ENCODE data around the gene AK4.
"Not testable (repeated sequence)": the region's sequence is repeated elsewhere in the genome, so short reads cannot be mapped to it uniquely, and the experiment has no call there.

Gene AK4

GRCh38 chr1:65221638-65222339 lies 73.8 kb downstream of the AK4 start:
- DNase-seq: no peak

DNA sequence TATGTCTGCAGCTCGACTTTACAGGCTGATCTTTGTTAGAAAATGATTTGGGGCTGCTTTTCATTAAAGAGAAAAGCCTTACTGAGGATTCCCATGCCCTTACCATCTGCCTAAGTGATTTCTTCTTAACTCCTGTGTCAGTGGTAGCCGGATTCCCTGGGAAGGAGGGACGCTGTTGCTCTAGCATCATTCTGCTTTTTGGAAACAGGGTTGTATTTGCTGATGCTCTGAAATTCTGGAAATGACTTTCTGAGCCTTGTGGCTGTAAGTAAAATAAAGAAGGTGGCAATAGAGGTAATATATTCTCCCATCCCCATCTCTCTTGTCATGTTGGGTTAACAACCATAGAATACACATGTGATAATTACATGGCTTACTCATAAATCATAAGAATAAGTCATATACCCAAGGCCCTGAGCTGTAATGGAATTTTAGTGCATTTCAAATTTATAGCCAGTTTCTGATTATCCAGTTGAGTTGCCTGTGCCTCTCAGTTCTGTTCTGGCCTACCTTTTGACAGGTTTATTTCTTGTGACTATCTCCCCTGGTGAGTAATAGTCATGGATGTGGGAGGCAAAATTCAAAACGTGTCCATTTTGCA lies 74.4 kb downstream of the AK4 start:
- DNase-seq: no peak

DNA sequence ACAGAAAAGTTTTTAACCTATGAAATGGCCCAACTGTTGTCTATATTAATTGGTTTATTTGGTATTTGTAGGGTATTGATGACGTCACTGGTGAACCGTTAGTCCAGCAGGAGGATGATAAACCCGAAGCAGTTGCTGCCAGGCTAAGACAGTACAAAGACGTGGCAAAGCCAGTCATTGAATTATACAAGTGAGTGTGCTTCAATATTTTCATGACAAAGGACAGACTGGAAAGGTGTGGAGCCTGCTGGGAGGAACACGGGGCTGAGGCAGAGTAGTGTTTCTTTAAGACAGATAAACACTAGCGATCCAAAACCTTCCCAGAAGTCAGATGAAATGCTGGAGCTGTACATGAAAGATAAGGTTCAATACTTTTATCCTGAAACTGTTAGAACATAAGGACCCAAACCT lies 76.7 kb downstream of the AK4 start:
- DNase-seq: no peak

- no peak for DNase-seq
Observed at GRCh38 chr1:65225179-65225578, 77.2 kb downstream of the AK4 start.

- DNase-seq: no peak
Observed at GRCh38 chr1:65229201-65229600, 81.2 kb downstream of the AK4 start.

GRCh38 chr1:65229754-65230339 lies 81.8 kb downstream of the AK4 start:
- DNase-seq: no peak

- no peak for DNase-seq
Observed at GRCh38 chr1:65230731-65231481, 82.9 kb downstream of the AK4 start.

DNA sequence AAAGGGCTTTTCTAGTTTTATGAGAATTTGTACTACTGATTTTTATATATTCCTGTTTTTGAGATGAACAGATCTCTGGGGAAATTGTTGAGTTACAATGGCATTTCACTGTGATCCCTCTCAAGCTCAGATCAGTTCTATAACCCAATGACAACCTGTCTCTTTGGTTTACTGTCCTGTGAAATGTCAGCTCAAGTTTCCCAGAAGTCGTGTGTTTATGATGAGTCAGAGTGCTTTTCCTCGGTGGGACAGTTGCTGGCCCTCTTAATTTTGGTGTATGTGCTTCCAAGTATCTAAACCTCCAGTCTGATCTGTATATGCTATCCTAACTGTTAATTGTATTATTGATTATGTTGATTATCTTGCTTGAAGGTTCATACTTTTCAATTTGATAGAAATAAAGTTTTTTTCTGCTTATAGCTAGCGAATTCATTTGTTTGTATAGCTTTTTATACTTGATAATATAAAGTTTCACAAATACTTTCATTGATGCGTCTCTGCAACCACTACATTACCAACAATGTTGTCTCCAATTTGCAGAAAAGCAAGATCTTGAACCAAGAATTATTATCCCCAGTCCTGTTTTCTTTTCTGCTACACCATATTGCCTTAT lies 83.8 kb downstream of the AK4 start:
- no peak for DNase-seq

DNA sequence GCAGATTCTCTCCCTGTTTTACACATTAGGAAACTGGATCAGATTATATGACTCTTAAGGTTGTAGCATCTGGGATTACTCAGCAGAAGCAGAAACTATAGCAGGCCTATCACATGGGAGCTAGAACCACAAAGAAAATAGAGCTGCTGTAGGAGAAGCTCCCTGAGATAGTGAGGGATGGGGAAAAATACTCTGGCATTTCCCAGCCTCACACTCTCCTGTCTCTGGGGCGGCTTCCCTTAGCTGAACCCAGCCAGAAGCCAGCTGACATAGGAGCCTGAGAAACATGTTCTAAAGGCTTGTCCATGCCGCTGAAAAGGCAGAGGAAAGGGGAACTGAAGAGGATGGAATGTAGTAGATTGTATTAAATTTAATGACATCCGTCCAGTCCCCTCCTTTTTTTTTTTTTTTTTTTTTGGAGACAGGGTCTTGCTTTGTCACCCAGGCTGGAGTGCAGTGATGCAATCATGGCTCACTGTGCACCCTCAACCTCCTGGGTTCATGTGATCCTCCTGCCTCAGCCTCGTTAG lies 84.5 kb downstream of the AK4 start:
- DNase-seq: no peak

DNA sequence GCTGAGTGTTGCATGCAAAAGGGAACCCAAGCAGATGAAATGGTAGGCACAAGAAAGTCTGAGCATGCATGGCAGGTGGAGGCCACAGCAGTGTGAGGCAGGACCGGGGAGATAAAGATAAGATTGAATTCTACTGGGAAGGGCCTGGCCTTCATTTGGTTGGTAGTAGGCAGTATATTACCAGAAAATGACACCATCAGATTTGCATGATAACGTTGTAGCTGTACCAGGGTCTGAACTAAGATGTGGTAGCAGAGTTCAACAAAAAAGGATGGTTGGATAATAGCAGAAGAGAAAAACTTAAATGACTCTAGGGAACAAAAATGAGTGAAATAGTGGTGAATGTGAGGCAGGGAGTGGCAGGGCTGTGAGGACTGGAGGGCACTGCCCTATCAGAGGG lies 85.8 kb downstream of the AK4 start:
- DNase-seq: no peak

- peak; percentile 28 for DNase-seq
Observed at GRCh38 chr1:65235867-65236805, 88.1 kb downstream of the AK4 start.

DNA sequence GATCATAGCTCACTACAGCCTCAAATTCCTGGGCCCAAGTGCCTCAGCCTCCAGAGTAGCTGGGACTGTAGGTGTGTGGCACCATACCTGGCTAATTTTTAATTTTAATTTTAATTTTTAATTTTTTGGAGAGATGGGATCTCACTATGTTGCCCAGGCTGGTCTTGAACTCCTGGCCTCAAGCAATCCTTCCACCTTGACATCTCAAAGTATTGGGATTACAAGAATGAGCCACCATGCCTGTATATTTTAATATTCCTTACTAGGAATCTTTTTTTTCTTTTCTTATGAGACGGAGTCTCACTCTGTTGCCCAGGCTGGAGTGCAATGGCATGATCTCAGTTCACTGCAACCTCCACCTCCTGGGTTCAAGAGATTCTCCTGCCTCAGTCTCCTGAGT lies 89.1 kb downstream of the AK4 start:
- DNase-seq: not testable (repeated sequence)

DNA sequence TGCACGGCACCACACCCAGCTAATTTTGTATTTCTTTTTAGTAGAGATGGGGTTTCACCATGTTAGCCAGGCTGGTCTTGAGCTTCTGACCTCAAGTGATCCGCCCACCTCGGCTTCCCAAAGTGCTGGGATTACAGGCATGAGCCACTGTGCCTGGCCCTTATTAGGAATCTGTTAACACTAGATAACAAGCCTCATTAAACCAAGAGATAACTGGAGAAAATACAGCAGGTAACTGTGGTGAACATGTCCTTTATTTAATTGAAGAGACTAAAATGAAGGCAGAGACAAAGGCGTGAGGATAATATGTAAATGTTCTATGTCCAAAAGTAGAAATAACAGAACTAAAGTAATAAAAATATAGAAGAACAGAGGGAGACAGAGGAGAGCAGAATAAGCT lies 89.5 kb downstream of the AK4 start:
- no peak for DNase-seq

GRCh38 chr1:65238010-65238409 lies 90.0 kb downstream of the AK4 start:
- DNase-seq: no peak

GRCh38 chr1:65243491-65243890 lies 95.5 kb downstream of the AK4 start:
- DNase-seq: no peak

- DNase-seq: no peak
Observed at GRCh38 chr1:65245295-65245694, 97.3 kb downstream of the AK4 start.

- no peak for DNase-seq
Observed at GRCh38 chr1:65247419-65248359, 99.7 kb downstream of the AK4 start.

DNA sequence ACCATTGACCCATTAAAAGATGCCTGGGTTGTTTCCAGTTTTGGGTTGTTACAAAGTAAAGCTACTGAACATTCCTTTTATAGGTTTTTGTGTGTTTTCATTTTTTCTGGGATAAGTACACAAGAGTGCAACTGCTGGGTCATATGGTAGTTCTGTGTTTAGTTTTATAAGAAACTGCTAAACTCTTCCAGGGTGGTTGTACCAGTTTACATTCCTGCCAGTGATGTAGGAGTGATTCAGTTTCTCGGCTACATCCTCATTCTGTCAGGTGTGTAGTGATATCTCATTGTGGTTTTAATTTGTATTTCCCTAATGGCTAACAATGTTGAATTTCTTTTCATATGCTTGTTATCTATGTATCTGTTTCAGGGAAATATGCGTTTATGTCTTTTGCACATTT lies 102.8 kb downstream of the AK4 start:
- no peak for DNase-seq

GRCh38 chr1:65253800-65254319 lies 105.9 kb downstream of the AK4 start:
- DNase-seq: no peak

GRCh38 chr1:65254320-65255034 lies 106.5 kb downstream of the AK4 start:
- peak; percentile 44 for DNase-seq
